Measurements from ENCODE around the gene TUBA4B. TPM values are rescaled to one million over a fixed set of nuclear protein-coding genes. Genes with fewer than 3 reads are reported as not detected.

TUBA4B gene
- total and polyA plus RNA-seq, 2 of the 4 experiments (the other 2 are of a cell fraction): not detected

GRCh38 chr2:219302412-219302968 lies 49.4 kb downstream of the TUBA4B start:
- no peak overlapping the region for H3K27ac ChIP-seq (ENCODE audit: insufficient read depth, low read length)
- WGBS, 2 experiments (ENCODE audit: extremely low coverage in 2 of 2, insufficient read length in 1 of 2): 77% methylated on average over 4 of the region's 11 CpGs; no CpG with 5 or more reads in 1 of the 2 experiments
- no peak overlapping the region for H3K4ac ChIP-seq (ENCODE audit: low read depth, low read length)
- H2AK5ac ChIP-seq (ENCODE audit: low read depth, low read length): no peak overlapping the region
- no peak overlapping the region for H2BK5ac ChIP-seq (ENCODE audit: low read depth, low read length, poor library complexity, severe bottlenecking)
- no peak overlapping the region for H3K23ac ChIP-seq (ENCODE audit: low read depth, low read length)
- no peak for TF ChIP-seq CTCF (conservative IDR thresholded peaks at IDR 0.05; ENCODE audit: low read depth, low read length)
- TF ChIP-seq RAD21 (IDR thresholded peaks at IDR 0.05; ENCODE audit: low read length): no peak
- TF ChIP-seq MAZ (IDR thresholded peaks at IDR 0.05; ENCODE audit: borderline replicate concordance, low read depth, low read length): no peak
- TF ChIP-seq MXI1 (IDR thresholded peaks at IDR 0.05; ENCODE audit: borderline replicate concordance, low read depth, low read length): no peak
- no peak for TF ChIP-seq POLR2A (IDR thresholded peaks at IDR 0.05; ENCODE audit: low read depth, low read length)
- TF ChIP-seq BHLHE40 (IDR thresholded peaks at IDR 0.05; ENCODE audit: low read depth, low read length): no peak
- no peak for TF ChIP-seq USF2 (IDR thresholded peaks at IDR 0.05; ENCODE audit: low read depth, low read length)
- no peak for TF ChIP-seq CEBPB (IDR thresholded peaks at IDR 0.05; ENCODE audit: low read depth, low read length)
- no peak for TF ChIP-seq SMC3 (IDR thresholded peaks at IDR 0.05; ENCODE audit: low read depth, low read length)
- no peak overlapping the region for H2AK9ac ChIP-seq (replicated peaks; ENCODE audit: low read depth, low read length, poor library complexity)
- H3K9me1 ChIP-seq (ENCODE audit: insufficient read depth, low read length): no peaks in the 10 kb centered on the region
- DNase-seq: no peak
- H3K4me3 ChIP-seq (ENCODE audit: insufficient read depth, low read depth, low read length): no peak overlapping the region
- H3K4me2 ChIP-seq (ENCODE audit: low read depth, low read length): no peak overlapping the region
- H2BK120ac ChIP-seq (ENCODE audit: low read depth, low read length): no peak overlapping the region
- peaks cover 2% of the 10 kb centered on the region; the same call in 1 of the 2 replicates for H3K4me1 ChIP-seq (ENCODE audit: control insufficient read depth, insufficient read depth, low read length)
- no peak overlapping the region for H4K5ac ChIP-seq (ENCODE audit: low read depth, low read length)
- no peak overlapping the region for H3K9ac ChIP-seq (ENCODE audit: low read depth, low read length)
- ChIA-PET CTCF (no interaction called here), POLR2A (ENCODE audit: unreplicated experiment) (no interaction called here)
- no peak overlapping the region for H2BK15ac ChIP-seq (ENCODE audit: low read depth, low read length)
- no peaks in the 10 kb centered on the region for H3K79me1 ChIP-seq (ENCODE audit: low read depth in 1 of 2, low read length in 2 of 2)
- no peak overlapping the region for H3K18ac ChIP-seq (ENCODE audit: low read depth, low read length)
- BruUV-seq (replicated peaks): no TSS peak
- no peak overlapping the region for H4K91ac ChIP-seq (ENCODE audit: insufficient read depth, low read depth, low read length)
- no peak for ATAC-seq (ENCODE audit: low read depth)
- H4K20me1 ChIP-seq (ENCODE audit: insufficient read depth, low read length): no peaks in the 10 kb centered on the region
- no peak overlapping the region for H4K8ac ChIP-seq (ENCODE audit: low read depth in 2 of 2, low read length in 2 of 2)
- intact Hi-C loops (cut with micrococcal nuclease): no loop called here
- no peaks in the 10 kb centered on the region for H3K9me3 ChIP-seq (ENCODE audit: control insufficient read depth, insufficient read depth, low read length)
- no peak overlapping the region for H3K14ac ChIP-seq (replicated peaks; ENCODE audit: low read depth, low read length)
- in situ Hi-C loops (cut with MboI; ENCODE audit: low sequenced_read_pairs): no loop called here
- H3K56ac ChIP-seq (ENCODE audit: extremely low read depth, insufficient read depth, low read length): no peak overlapping the region
- no peaks in the 10 kb centered on the region for H3K27me3 ChIP-seq (ENCODE audit: control insufficient read depth, insufficient read depth, low read length)
- no peak overlapping the region for H2BK20ac ChIP-seq (ENCODE audit: low read depth, low read length)
- dilution Hi-C loops (cut with HindIII; ENCODE audit: low sequenced_read_pairs, unreplicated experiment): no loop called here
- H2AFZ ChIP-seq (replicated peaks; ENCODE audit: low read length, poor library complexity): no peak overlapping the region
- H3K36me3 ChIP-seq (ENCODE audit: control insufficient read depth, insufficient read depth, low read length): peaks cover 4% of the 10 kb centered on the region
